NCI-H187 (cell line): ENCODE results near the gene VPS13D.

ENCODE experiments used
- DNase-seq, 2 experiments: peaks; one replicate each; lab custom pipeline; 2025; lab: John Stamatoyannopoulos, UW

VPS13D gene

GRCh38 chr1:12539705-12540579 is 310.1 kb downstream of the VPS13D start:
- DNase-seq = no peak

GRCh38 chr1:12540580-12541273 is 310.9 kb downstream of the VPS13D start:
- no peak for DNase-seq

DNA sequence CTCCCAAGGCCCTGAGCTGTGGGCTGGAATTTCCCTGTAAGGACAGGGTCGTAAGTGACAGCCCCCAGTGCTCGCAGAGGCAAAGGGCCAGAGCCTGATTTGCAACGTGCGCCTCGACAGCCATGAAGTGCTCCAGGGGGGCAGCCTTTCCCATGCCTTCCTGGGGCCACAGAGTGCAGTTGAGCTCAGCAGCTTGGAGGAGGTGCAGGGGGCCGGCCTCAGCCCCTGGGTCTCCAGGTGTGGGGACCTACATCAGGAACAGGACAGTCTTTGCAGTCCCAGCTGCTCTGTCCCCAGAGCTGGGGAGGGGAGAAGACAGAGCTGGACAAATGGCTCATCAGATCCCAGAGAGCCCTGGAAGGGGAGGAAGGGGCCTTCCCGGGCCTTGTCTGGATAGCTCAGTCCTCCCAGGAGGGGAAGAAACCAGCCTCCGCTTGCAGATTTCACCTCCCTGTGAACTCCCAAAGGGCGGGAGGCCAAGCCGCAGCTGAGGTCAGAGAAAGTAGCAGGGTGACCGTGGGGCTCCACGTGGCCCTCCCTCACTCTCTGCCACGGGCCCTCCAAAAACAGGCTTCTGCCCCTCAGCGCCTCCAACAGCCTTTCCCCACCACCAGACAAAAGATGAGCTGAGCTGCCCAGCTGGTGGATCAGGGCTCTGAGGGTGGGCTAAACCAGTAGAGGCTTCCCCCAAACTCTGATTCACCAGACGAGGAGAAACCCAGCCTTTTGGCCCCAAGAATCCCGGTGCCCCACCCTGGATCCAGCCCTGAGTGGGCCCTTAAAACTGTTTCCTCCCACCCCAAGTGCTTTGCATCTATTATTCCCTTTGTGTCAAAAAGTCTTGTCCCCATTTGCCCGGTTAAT is 311.7 kb downstream of the VPS13D start:
- DNase-seq = no peak

- no peak for DNase-seq
Observed at GRCh38 chr1:12542138-12542465, 312.3 kb downstream of the VPS13D start.

GRCh38 chr1:12542616-12543592 is 313.1 kb downstream of the VPS13D start:
- DNase-seq = no peak

GRCh38 chr1:12543740-12544154 is 313.9 kb downstream of the VPS13D start:
- no peak for DNase-seq

- DNase-seq = no peak
Observed at GRCh38 chr1:12544357-12544756, 314.5 kb downstream of the VPS13D start.

- no peak for DNase-seq
Observed at GRCh38 chr1:12544992-12545391, 315.2 kb downstream of the VPS13D start.

DNA sequence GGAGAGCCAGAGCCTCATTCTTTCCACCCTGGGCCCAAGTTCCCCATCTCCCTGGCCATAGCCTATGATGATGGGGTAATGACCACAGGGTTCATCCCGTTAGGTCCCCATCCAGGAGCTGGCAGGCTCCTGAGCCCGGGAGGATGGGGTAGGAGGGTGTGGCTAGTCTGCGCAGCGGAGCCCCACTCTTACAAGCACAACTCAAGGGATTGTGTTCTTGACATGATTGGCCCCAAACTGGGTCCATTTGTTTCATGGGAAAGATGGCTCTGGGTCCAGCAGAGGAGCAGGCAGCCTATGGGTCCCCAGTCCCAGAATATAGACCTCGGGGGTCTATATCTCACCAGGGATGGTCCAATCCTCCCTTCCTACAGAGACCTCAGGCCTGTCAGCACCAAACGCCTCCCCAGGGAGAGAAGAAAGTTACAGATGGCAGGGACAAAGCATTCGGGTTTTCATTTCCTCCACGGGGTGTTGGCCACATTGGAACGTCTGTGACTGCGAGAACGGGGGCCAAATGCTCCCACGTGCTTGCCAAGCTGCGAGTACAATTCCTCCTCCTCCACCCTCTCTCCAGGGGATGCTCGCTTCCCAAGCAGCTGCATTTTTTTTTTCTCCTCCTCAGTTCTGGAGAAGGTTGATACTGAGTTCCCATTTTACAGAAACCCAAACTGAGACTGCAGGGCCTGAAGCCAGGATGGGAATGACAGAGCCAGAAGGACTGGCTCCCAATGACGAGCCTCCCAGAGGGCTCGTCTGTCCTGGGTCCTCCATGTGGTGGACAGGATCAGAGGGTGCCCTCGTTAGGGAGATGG is 317.1 kb downstream of the VPS13D start:
- DNase-seq = no peak

DNA sequence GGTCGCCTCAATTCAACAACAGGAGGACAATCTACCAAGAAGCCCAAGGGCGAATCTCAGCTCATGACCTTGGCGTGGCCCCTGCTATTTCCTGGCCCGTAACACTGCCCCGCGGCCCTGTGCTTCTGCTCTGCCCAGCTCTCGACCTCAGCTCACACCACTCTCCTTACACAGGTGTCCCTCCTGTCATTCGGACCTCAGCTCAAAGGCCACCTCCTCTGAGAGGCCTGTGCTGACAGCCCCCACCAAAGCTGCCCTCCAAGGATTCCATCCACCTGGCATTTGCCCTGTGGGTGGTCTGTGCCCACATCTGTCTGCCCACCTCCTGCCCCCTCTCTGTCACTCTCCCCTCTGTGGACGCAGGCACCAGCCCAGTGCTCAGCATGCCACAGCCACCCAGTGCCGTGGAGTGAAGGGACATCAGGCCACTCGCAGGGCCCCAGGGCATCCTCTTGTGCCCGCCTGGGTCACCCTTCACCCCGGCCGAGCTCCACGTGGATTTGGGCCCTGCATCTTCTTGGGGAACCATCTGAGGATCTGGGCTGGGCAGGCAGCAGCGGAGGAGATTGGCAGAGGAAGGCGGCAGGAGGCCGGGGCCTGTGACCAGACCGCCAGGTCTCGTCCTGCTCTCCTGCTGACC is 317.9 kb downstream of the VPS13D start:
- DNase-seq = no peak

DNA sequence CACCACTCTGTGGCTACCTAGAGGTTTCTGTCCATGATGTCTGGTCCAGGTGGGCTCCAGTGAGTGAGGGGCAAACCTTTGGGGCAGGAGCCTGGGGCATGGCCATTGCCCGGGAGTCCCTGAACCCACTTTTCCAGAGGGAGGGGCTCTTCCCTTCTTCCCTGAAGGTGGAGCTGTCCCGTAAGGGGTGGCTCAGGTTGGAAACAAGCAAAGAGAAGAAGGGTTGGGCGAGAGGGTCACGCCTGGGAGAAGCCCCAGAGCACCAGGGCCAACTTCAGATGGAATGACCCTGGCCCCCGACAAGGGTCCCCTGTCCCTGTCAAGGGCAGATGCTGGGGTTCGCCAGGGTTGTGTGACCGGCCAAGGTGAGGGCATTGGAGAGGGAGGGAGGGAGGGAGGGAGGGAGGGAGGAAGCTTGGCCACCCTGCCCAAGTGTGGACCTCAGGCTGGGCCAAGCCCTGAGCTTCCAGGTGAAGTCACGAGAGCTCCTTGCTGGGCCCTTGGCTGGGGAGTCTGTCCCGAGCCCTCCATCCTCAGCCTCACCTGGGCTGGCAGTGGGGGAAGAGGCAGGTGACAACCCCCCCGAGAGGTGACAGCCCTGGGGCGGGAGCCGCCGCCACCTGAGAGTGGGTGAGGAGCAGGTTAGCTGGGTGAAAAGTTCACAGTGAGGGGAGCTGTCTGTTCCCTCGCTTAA is 318.6 kb downstream of the VPS13D start:
- DNase-seq = no peak

- DNase-seq = no peak
Observed at GRCh38 chr1:12548973-12549459, 319.2 kb downstream of the VPS13D start.

- DNase-seq = peak; percentile 6 to 34
Observed at GRCh38 chr1:12549460-12550349, 319.9 kb downstream of the VPS13D start.

DNA sequence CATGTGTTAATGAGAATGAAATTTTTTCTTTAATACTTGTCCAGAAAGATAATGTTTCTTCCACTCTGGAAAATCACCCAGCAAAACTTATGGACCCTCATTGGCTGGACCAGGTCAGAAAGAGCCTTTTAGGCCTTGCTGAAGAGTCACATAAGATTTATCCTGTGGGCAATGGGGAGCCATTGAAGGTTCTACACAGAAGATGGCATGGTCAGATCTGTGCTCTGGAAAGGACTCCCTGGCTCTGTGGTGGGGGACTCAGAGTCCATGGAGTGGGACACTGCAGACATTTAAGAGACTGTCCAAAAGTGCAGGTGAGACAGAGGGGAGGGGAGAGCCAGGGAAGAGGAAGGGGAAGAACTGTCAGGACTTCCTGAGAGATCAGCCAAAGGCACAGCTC is 321.8 kb downstream of the VPS13D start:
- no peak for DNase-seq

DNA sequence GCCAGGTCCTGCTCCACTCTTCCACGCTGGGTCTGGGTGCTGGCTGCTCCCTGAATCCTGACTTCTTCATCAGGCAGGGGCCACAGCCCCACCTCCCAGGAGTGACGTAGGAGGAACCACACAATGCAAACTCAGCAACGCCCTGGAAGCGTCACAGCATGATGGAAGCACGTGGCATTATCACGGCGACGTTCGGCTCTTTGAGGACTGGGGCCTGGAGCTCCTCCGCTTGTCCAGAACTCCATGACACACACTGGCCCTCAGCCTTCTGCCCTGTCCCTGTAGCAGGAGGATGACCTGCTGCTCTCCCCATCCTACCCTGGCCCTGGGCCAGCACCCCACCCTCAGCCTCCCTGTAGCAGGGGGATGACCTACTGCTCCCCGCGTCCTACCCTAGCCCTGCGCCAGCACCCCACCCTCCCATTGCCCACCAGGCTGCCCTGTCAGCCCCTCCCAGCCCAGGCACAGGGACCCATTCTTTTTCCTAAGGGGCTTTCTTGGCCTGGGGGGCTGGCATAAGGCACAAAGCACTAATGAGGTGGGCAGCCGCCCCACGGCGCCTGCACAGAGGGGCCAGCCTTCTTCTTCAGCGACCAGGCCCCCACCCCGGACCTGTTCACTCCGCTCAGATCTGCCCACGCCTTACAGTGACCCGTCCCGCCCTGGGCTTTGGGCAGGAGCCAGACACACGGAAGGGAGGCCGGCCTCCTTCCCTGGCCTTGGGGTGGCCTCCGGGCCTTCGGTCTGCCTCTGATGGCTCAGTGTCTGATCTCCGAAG is 322.5 kb downstream of the VPS13D start:
- no peak for DNase-seq

DNA sequence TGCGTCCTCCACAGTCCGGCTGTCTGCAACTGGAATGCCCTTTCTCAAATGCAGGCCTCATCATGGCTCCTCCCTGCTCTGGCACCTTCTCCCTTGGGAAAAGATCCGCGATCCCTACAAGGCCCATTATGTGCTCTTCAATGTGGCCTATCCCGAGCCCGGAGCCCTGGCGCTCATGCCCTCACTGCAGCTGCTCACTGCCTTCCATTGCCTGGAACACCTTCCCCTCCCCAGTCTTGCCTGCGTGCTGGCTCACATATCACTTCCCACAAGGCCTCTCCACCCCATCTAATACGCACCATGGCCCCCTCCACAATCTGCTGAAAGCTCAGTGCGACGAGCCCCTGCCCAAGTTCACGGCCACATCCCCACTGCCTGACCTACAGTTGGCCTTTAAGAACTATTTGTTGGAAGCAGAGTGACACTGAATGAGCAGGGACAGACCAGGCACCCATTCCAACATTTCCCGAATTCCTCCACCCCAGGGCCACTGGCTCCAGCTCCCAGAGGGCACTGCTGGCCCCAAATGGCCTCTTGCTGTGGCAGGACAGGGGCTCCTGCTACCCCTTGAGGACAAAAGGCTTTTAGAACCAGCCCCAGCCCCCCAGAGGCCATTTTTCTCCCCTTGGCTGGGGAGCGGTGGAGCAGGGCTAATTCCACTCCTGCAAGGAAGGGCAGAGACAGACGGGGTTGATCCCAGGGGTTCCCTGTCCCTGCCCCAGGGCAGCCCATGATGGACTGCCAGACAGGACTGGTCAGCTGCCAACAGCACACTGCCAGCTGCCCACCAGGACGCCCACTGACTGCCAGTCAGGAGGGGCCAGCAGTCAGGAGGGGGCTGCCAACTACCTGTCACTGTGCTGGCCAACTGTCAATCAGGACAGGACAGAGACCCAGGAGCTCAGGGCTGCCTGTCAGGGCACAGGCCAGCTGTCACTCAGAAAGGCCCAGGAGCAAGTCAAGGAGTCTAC is 323.4 kb downstream of the VPS13D start:
- DNase-seq = no peak
